Activated CD4-positive, alpha-beta T cell treated with anti-CD3 and anti-CD28 coated beads, Interleukin-2, amount 50 U/mL, for 16 hours (primary cell): ENCODE measurements around the gene LSAMP.

Experiments
- DNase-seq: peaks from one replicate; pipeline ENCODE4 v3.0.0-alpha.2; 2020

LSAMP gene

GRCh38 chr3:116445311-116445841 lies at the start of gene LSAMP:
Gene LSAMP (minus strand): TSS chr3:116445487.
- no peak for DNase-seq

GRCh38 chr3:116492379-116492778 lies 47.1 kb upstream of the LSAMP start:
- DNase-seq, result no peak

DNA sequence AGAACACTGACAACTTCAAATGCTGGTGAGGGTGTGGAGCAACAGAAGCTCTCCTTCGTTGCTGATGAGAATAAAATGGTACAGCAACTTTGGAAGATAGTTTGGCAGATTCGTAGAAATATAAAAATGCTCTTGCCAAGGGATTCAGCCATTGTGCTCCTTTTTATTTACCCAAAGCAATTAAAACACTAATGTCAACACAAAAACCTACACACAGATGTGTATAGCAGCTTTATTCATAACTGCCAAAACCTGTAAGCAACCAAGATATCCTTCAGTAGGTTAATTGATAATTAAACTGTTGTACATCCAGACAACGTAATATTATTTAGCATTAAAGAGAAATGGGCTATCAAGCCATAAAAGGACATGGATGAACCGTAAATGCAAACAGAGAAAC lies 37.8 kb upstream of the LSAMP start:
- DNase-seq, result no peak

- no peak for DNase-seq
Observed at GRCh38 chr3:116476691-116477090, 31.4 kb upstream of the LSAMP start.

- no peak for DNase-seq
Observed at GRCh38 chr3:116474801-116475200, 29.5 kb upstream of the LSAMP start.

GRCh38 chr3:116474032-116474780 lies 28.9 kb upstream of the LSAMP start:
- no peak for DNase-seq

GRCh38 chr3:116473602-116474001 lies 28.3 kb upstream of the LSAMP start:
- DNase-seq, result no peak

DNA sequence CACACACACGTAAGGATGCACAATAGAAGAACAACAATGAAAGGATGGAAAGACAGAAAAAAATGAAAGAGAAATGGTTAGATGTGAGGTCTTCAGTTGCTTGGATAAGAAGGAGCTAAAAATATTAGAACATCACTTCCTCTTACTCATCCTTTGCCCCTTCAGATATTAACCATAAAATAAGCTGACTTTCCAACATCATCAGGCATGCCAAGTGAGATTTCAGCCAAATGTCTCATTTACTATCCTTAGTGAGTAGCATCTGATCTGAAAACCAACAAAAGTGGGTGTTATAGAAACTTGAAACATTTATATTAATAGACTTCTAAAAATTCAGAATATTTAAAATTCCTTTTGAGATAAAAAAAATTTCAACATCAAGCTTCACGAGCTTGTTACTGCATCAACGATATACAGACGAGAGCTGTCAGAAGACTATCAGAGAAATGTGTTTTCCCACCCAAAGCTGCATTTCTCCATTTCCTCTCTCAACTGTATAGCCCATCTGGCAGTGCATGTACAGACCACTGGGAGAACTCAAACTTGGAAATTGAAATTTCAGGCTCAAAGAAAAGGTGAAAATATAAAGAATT lies 25.4 kb upstream of the LSAMP start:
- no peak for DNase-seq

GRCh38 chr3:116469546-116469945 lies 24.3 kb upstream of the LSAMP start:
- DNase-seq, result no peak

- no peak for DNase-seq
Observed at GRCh38 chr3:116464276-116464798, 19.1 kb upstream of the LSAMP start.

GRCh38 chr3:116453666-116454346 lies 8.5 kb upstream of the LSAMP start:
- DNase-seq, result no peak

- DNase-seq, result no peak
Observed at GRCh38 chr3:116449546-116450350, 4.5 kb upstream of the LSAMP start.

DNA sequence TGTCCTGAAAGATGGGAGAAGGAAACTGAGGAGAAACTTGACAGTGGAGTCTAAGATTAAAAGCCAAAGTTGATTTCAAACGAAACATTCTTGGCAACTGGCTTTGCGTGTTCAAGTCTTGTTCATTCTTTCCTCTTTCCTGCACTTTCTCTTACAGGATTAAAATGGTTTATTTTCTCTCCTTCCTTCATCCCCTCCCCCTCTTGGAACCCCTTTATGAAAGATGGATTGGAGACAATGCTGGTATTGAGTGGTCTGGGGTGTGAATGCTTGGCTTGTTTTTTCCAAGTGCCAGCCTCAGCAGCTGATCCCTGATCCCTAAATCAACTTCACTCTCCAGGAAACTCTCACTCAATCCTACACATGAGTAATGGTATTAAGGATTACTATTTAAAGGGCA lies 703 bp upstream of the LSAMP start:
- no peak for DNase-seq

DNA sequence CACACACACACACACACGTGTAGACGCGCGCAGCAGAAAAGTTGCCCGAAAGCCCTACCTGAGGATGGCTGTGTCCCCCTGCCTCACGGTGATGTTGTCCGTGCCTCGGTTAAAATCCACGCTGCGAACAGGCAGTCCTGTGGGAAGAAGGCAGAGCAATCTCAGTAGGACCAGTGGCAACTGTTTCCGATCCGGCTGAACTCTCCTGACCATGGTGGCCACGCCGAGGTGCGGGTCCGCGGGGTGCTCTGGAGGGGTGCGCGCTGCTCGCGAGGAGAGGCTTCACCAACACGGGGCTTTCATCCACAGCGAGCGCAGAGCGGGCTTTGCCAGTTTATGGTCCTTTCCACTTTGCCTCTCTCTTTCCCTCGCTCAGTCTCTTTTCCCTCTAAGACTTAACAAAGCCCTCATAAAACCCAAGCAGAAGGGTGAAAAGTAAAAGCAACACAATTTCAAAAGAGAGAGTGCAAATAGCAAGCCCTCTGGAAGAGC lies 422 bp downstream of the LSAMP start:
- no peak for DNase-seq

- no peak for DNase-seq
Observed at GRCh38 chr3:116444115-116444747, 1.1 kb downstream of the LSAMP start.

DNA sequence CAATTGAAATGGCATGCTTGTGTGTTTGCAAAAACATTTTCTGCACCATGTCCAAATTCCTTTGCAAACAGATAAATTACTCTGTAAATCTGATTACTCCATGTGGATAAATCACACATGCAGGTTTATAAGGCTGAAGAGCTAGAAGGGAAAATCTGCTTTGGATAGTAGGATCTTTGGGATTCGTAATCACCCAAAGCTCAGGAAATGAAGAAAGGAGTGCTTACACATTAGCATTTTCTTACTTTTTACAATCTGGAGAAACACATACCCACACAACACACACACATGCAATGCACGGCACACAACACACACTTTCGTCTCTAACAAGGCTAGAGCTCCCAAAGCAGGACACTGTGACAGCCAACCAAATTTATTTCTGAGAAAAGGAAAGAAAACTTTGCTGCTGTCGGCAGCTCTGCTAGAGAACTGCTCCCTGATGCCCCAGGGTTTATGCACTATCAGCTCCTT lies 2.1 kb downstream of the LSAMP start:
- no peak for DNase-seq

DNA sequence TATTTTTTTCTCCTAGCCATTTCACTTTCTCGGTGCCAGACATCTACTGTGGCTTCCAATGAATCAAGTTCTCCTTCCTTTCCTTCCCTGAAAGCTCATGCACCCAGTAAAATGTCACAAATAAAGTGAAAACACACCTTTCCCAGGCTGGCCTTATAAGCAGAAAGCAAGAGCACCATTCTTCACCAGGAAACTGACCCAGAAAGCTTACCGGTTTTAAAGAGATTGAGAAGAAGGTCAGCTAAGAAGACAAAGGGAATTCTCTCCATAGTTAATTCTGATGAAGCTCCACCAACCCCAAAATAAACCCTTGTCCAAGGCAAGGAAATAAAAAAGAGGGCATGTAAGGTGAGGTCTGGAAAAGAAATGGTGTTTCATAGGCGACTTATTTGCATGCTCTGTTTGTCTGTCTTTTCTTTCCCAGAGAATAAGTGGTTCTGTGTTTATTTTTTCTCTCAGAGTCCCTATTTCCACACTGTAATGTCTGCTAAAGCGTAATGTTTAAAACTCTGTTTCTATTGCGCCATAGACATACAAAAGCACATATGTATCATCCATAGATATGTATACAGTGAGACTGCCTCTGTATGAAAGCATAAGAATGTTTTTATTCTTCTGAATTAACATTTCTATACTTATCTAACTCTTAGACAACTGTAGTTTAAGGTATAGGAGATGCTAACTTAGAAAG lies 2.8 kb downstream of the LSAMP start:
- DNase-seq, result no peak

- DNase-seq, result no peak
Observed at GRCh38 chr3:116441652-116442051, 3.6 kb downstream of the LSAMP start.

- no peak for DNase-seq
Observed at GRCh38 chr3:116440196-116440595, 5.1 kb downstream of the LSAMP start.

DNA sequence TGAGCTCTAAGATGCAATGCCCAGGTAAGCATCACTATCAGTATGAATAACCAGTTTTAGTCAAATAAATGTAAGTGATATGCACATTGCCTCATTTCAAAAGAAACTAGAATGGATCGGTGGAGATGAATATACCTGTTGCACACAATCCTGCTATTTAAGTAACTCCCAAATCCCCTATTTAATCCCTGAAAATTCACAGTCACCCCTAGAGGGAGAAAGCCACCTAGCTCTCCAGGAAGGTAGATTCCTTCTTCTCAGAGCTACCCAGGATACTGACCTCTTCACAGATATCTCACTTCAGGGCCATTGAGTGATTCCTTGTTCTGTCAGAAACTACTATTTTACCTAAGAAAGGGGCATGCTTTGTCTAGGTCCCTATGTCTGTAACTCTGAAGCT lies 11.7 kb downstream of the LSAMP start:
- no peak for DNase-seq

GRCh38 chr3:116432795-116433194 lies 12.5 kb downstream of the LSAMP start:
- no peak for DNase-seq
